GM18907 (cell line): ENCODE measurements around the gene OR6S1.

Experiments
- ATAC-seq: cut with Tn5 transposase; IDR thresholded peaks from one replicate; pipeline ENCODE4 v1.9.1; 2021; ENCODE audit warnings: mild to moderate bottlenecking, moderate library complexity; ENCODE audit not compliant: unreplicated experiment

OR6S1 gene, protein sequence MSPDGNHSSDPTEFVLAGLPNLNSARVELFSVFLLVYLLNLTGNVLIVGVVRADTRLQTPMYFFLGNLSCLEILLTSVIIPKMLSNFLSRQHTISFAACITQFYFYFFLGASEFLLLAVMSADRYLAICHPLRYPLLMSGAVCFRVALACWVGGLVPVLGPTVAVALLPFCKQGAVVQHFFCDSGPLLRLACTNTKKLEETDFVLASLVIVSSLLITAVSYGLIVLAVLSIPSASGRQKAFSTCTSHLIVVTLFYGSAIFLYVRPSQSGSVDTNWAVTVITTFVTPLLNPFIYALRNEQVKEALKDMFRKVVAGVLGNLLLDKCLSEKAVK

DNA sequence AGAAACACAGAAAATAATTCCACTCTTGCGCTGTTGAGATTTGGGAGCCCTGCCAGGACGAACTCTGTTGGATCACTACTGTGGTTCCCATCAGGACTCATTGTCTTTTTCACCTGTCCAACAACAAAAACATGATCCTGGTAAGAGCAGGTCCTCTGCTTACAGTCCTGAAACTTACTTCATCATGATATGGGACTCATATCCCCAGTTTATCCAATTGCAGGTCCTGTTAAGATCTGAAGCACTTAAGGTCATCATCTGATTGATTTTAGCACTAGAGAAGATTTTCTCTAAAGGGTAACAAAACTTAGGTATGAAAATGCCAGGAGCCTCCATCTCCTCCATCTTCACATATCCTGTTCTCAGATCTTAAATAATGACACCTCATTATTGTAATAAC is at the start of gene OR6S1:
OR6S1 (minus strand) TSS at position 101 of the 400 bp plus-strand sequence; CDS start at position 101, 0 bp downstream.
- no peak for ATAC-seq

DNA sequence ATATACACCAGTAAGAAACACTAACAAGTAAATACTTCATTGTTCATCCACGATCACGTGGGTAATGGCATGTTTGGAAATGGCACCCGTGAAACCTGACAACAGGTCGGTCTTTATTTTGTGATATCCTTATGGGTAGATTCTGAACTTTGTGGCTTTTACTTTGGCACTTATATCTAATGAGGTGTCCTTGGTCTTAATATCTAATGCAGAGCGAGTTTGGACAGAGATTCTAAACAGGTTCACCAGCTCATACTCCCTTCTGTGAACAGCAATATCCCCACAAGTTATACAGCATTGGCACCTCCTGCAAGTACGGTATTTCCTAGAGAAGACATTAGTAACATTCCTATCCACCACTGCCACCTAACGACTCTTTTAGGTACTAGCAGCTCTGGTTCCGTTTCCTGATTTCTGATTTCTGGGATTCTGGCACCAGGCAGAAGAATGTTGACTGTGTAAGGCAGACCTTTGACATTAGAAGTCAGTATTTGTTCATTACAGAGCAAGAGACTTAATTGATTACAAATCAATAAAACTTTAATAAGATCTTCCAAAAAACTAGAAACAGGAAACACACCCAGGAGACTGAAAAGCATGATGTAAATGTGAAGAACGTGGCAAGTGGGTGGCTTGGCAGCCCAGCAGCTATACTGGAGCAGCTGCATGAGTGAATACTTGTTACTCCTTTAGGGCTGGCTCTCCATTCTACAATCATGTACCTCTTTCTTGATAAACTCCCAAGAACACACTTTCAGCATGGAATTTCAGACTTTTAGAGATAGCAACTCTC is 49.6 kb upstream of the OR6S1 start:
- ATAC-seq, result peak; percentile 75

DNA sequence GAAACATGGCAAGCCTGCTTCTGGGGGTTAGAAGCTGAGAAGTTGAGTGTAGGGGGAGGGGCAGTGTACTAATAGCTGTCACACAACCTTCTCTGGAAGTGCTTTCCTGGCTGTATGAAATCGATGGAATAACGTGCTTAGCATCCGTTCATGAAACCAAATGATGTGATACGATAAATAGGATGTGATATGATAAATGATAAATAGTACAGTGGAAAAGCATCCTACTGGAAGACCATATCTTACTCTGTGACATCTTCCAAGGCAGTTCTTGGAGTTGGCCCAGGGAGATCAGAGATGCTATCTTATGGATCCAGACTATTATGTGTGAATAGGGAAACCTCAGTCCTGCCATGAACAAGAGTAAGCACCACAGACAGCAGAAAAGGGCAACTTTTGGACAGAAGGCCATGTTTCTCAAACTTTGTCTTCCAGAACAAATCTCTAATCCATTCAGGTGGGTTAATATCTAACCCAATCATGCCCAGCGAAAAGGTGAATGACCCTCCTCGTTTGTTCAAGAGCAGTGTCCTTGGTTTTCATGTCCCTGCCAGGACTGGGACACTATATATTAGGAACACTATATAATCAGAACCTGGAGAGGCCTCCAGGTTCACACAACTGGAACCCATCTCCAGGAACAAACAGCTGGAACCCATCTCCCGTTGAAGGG is 46.8 kb upstream of the OR6S1 start, which contains the start of gene ANG:
ANG (plus strand) TSS at position 598 of the 673 bp plus-strand sequence. CDS start 4,801 bp downstream, outside the sequence.
- no peak for ATAC-seq

DNA sequence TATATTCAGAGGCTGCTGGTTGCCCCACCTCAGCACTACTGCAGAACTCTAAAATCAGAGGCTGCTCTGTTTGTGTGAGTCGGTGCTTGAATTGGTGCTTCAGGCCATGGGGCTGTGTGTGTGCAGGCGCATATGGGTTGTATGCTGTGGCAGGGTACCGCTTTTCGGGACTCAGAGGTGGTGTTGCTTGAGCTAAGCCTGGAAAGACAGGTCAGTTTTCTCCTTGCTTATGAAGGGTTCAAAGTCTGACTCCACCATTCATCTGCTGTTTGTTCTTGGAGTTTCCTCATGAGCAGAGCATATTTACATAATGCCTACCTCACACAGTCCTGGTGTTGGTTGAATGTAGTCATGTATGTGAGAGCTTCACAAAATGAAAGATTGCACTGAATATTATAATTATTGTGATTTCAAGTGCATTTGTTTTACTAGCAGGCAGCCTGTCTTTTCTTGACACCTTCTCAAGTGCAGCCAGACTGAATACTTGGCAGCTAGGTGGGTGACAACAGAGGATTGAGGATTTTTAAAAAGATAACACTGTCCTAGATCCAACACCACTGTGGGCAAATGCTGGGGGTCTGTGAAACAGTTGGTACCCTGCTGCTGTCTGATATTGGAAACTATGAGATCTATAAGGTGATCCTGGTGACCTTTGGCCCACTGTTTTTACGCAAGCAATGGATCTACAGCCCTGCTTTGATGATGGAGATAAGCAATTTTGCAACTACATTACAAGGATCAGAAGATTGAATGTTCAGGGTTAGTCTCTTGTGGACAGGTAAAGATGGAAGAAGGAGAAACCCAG is 46.1 kb upstream of the OR6S1 start:
- ATAC-seq, result no peak

DNA sequence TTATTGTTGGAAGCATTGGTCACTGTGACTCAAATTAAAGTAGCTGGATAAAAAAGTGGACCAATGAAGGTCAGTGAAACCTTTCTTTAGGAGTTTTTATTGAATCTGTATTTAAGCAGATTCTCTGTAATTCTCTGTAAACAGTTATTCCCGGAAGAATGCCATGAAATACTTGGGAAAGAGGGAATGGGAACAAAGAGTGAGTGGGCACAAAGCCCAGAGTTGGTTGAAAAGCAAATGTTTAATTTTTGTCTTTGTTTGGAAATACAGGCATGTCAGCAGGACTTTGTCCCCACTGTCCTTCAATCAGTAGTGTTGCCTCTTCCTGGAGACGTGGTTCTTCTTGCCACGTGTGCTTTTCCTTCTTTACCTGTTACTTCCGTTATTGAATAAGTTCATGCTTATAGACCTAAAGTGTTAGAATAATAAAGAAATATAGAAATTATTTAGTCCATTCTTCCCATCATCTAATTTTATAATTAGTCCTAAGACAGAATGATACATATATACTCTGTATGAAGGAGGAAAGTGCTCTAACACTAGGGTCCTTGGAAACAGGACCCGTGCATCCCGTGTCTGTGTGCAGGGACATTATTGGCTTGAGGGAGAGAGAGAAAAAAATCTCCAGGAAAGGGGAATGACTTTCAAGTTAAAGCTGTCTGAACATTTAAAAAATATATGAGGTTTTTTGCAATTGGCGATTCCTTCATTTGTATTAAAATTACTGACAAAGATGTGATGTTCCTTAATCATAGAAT is 45.1 kb upstream of the OR6S1 start:
- ATAC-seq, result no peak

DNA sequence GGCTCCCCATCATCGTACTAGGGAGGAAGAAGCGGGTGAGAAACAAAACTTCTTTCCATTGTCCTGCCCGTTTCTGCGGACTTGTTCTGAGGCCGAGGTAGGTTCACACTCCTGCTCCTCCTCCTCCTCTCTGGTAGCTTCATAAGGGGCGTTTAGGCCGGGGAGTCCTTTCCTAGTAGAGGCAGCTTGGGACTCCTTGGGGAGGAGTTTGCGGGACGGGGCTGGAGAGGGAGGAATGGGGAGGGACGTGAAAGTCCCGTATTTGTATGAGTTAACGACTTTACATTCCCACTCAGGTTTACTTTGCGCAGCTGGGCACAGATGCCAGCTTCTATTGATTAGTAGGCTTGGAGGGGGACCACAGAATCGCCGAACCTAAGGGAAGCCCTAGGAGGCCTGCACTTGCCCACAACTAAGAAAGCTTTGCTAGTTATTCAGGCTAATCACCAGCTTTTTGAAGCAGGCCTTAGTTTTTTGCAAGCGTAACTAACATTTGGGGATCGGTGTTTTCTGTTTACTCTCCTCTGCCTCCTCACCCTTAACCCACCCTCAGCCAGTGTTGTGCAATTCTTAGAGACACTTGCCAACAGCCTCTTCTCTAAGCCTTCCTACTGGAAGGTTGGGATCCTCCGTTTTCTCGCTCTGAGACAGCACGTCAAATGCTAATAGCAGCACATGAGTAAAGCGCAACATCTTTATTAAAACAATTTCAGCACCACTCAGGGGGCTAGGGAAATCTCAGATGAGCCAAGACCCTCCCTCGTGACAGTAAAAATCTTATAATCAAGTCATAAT is 43.4 kb upstream of the OR6S1 start:
- no peak for ATAC-seq

DNA sequence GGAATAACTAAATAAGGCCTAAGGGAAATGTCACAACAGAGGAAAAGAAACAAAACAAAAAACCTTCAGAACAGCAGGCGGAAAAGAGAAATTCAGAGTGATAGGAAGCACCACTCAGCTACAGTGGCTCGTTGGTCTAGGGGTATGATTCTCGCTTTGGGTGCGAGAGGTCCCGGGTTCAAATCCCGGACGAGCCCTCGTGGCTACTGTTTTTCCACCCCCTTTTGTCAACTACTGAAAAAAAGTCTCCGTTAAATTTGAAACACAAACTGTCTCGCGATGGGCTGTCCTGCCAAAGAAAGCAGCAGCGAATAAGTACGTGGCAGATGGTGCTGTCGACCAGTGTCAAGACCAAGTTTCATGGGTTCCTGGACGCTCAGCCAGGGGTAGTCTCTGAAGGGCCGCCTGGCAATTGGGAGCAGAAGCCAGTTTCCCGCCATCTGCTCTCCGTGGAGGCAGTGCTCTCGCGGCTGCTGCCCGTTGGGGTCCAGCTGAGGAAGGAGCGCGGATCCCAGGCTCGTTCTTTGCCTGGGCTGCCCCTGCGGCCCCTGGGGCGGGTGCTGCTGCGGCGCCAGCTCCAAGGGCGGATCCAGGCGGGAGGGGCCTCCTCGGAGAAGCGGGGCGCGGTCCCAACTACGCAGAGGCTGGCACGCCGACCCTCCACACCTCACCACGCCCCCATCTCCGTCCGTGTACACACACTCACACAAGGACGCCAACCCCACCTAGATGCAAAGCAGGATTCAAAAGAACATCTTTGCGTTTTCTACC is 42.6 kb upstream of the OR6S1 start, which contains the start of gene RNASE4:
RNASE4 (plus strand) TSS at position 670 of the 771 bp plus-strand sequence. CDS start 14,812 bp downstream, outside the sequence.
- peak; percentile 36 for ATAC-seq

DNA sequence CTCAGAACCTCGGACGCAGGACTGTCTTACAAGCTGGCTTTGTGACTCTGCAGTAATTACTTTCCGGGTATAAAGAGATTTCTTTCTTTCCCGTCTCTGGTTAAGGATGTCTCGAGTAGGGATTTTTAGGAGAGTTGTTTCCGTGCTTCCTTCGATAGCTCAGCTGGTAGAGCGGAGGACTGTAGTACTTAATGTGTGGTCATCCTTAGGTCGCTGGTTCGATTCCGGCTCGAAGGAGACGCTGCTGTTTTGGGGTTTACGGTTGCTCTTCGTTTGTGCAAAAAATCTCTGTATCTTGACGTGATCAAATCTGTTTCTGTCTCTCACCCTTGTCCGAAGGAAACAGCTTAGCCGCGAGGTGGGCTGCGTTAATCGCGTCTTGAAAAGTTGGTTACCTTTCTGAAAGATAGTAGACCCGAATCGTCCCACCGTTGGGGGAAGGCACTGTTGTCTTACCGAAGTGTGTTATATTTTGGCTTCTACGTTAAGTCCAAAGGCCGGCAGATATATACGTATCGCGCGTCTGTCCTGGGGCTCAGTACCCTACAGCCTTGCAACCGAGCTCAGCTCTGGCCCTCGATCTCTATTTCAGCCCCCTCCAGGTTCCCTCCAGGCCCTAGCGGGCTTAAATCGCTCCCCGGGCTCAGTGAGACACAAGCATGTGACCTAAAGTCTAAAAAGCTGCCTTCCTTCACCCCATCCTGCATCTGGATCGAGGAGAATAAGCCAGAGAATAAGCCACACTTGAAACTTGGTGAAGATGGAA is 41.8 kb upstream of the OR6S1 start:
- peak; percentile 33 for ATAC-seq

DNA sequence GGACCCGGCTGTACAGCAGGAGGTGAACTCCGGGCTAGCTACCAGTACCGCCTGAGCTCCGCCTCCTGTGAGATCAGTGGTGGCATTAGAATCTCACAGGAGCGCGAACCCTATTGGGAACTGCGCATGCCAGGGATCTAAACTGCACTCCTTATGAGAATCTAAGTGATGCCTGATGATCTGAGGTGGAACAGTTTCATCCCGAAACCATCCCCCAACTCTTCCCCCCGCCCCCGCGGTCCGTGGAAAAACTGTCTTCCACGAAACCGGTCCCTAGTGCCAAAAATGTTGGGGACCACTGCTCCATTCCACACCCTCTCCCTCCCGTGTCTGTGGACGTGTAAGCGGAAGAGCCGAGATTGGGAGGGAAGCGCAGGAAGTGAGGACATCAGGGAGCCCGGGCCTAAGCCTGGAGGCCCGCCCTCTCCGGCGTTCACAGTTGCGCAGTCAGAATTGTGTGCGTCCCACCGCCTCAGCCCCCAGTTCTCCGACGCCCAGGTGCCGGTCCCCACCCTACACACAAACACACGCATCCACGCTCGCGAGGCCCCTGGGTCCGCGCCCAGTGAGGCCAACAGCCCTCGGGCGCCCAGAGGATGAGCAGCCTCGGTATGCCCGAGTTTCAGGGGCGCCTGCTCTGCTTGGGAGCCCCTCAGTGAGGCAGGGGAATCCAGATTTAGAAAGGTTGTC is 41.1 kb upstream of the OR6S1 start:
- ATAC-seq, result peak; percentile 52

DNA sequence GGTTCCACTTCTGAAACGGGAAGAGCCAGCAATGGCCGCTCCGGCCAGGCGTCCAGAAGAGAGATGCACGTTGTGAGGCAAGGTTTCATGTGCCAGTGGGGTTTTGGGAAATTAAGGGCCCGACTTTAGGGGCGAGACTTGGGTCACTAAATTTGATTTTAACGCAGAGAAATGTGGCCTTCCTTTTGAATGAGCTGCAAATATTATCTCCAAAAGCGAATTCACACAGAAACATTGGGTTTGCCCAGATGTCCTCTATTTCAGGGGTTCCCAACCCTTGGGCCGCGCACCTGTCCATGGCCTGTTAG is 40.6 kb upstream of the OR6S1 start:
- ATAC-seq, result no peak

DNA sequence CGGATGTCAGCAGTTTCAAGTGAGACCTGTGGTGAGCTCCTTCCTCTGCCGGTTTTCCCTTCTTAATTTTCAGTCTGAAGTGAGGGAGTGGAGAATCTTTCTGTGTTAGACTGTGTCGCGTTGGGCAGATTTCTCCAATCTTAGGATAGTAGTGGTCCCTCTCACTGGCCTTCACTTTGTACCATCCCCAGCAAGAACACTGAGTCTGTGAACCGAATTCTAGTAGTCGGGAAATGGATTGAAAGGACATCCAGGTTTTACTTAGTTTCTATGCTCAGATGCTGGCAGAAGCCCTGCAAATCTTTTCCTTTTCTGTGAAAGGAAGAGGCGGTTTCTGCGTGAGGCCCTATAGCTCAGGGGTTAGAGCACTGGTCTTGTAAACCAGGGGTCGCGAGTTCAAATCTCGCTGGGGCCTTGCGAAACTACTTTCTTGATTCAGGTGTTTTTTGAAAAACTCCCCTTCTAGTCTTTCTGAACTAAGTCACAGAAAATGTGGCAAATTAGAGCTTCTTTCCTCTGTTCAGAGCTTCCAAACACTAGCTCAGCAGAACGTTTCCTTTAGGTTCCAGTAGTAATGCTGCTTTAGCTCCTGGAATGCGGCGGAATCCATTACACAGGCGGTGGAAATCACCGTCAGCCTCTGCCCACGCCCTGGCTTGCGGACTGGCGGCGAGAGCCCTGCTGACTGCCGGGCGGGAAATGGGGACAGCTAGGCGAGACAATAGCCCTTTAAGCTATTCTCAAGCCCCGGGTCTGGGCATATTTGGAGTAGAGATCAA is 40.0 kb upstream of the OR6S1 start:
- peak; percentile 37 for ATAC-seq

DNA sequence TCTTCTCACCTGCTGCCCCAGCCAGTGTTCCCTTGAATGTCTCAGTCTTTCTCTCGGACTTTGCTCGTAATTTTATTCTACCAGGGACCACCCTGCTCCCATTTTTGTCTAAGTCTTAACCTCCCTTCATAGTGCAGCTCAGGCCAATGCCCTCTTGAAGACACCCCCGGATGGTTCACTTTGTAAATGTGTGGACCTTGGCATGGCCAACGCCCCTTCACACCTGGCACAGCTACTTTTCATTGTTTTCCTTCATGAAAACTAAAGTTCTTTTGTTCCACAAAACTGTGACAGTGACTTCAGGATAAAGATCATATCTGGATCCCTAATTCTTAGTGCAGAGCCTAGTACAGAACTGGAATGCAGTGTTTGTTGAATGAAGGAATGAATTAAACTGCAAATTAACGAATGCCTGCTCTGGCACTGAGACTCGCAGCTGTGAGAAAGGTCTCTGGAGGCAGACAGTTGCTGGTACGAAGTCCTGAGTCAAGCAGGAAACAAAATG is 39.4 kb upstream of the OR6S1 start:
- peak; percentile 30 for ATAC-seq

DNA sequence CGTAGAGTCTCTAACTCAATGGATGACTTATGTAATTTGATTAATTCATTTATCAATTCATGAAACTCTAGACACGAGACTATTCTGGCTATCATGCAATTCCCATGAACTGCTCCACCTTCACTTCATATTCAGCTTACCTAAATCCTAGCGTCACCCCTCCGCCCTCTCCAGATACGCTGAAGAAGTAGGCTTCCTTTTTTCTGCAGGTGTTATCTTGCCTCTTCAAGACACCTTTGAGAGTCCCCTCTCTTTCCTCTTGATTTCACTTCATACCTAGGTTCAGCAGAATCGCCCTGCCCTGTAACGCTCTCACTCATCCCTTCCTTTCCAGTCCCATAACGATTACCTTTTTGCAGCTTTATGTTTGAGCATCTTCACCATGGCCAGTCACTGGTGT is 38.9 kb upstream of the OR6S1 start:
- ATAC-seq, result no peak

DNA sequence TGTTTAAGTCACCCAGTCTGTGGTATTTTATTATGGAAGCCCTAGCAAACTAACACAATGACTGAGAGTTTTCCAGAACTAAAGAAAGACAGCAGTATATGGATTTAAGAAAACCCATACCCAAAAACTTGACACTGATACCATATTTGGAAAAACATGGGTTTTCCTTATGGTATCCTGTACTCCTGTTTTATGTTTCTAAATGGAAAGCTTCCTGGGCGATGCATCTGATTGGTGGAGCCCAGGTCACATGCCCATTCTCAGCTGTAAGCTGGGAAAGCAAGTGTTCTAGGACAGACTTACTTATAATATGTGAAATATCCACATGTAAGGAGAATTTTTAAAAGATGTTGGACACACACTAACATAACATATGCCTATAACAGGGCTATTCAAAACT is 38.4 kb upstream of the OR6S1 start:
- ATAC-seq, result no peak

DNA sequence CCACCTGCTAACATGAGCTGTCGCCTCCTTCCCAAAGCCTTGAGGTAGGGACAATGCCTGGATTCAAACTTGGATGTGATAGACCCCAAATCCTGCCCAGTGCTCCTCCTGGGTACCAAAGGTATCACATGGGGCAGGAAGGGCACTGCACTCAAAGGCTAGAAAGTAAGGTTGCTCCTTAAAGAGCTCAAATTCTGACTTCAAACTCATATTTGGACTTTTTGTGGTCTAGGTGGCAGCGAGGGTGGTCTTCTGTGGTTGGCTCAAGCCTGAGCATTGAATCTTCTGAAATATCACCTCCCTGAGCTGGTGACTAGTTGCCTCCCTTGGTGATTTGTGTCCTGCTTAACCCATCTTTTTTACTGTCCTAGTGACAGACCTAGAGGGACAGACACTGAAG is 34.6 kb upstream of the OR6S1 start:
- ATAC-seq, result peak; percentile 24

DNA sequence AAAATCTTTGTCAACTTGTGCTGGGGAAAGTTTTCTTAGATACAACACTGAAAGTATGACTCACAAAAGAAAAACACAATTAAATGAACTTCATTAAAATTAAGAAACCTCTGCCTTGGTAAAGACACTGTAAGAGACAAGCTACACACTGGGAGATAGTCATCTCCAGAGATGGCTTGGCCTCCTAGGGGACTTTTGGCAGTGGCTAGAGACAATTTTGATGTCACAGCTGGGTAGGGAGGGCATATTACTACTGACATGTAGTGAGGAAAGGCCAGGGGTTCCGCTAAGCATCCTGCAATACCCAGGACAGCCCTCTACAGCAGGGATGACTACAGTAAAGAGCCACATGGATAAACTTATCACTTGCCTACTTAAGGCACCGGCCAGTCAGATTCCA is 34.2 kb upstream of the OR6S1 start:
- ATAC-seq, result peak; percentile 61
